ENCODE measurements around the gene LIMS2.

DNA sequence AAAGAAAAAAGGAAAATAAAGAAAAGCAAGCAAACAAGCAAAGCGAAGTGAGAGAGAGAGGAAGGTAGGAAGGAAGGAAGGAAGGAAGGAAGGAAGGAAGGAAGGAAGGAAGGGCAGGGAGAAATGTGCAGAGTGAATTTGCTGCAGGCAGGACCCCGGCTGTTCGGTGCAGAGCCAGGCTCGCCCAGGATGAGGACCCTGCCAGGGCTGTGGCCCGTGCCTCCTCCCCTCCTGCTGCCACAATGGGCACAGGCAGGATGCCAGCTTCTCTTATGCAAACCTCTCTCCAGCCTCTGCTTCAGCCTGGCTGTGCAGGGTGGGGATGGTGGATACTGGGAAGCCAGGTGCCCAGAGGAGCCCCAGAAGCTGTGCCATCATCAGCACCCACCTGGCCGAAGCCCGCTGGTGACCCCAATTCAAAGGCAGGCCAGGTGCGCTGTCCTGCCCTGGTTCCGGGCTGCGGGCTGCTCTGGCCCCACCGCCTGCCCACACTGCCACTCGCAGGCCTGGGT is 26.2 kb downstream of the LIMS2 start:
- TF ChIP-seq ZNF274 (IDR thresholded peaks at IDR 0.05; ENCODE audit: low read depth, low read length) (no peak), YY1 (IDR thresholded peaks at IDR 0.05; ENCODE audit: insufficient read depth, insufficient read length) (no peak)

All from NT2/D1 (cell line).